COLO668 (cell line): ENCODE data around the gene WDFY1.
"Not testable (repeated sequence)": the region's sequence is repeated elsewhere in the genome, so short reads cannot be mapped to it uniquely, and the experiment has no call there.

Experiments
- DNase-seq: peaks from one replicate; lab custom pipeline; 2025; ENCODE audit not compliant: unreplicated experiment; lab: John Stamatoyannopoulos, UW

WDFY1 gene

DNA sequence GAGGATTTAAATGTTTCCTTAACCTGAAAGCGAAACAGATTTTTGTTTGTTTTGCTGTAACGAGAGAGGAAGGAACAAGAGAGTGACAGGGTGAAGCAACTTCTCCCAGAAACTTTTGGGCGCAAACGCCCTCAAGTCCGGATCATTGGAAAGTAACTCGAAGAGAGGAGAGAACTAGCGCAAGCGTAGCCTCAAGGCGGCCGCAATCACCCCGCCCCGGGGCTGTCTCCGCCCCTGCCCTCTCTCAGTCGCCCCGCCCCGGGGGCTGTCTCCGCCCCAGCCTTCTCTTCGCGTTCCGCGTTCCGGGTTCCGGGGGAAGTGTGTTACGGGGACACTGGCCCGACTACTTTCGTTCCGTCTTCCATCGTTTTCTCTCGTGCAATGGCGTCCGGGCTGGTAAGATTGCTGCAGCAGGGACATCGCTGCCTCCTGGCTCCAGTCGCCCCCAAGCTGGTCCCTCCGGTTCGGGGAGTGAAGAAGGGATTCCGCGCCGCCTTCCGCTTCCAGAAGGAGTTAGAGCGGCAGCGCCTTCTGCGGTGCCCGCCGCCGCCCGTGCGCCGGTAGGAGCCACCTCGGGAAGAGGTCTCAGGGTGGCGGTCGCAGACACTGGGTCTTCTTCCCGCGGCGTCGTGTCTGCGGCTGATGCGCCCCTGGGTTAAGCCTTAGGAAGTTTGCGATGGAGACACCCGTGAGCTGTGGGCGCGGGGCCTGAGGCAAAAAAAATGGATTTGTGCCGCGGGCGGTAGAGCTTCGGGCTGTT, 12.1 kb upstream of the WDFY1 start, which contains the start of gene MRPL44:
TSS of gene MRPL44 (plus strand) at position 372 of the 760 bp plus-strand sequence. CDS start at position 382, 10 bp downstream.
- DNase-seq: peak; percentile 97

DNA sequence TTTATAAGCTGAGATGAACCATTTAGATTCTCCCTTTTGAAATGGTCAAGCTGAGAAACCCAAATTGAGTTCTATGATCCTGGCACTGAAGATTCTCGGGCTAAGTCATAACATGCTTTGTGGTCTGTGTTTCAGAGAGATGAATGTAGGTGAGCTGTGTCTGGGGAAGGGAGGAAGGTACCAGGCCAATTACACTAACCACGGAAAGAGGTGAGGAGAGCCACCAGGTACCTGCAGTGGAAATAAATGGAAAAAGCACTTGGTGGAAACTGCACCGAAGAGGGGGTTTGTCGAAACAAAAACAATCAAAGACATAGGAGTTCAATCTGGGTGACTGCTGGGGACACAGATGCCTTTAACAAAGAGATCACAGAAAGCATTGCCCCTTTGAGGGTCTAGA, 11.2 kb upstream of the WDFY1 start:
- no peak for DNase-seq

DNA sequence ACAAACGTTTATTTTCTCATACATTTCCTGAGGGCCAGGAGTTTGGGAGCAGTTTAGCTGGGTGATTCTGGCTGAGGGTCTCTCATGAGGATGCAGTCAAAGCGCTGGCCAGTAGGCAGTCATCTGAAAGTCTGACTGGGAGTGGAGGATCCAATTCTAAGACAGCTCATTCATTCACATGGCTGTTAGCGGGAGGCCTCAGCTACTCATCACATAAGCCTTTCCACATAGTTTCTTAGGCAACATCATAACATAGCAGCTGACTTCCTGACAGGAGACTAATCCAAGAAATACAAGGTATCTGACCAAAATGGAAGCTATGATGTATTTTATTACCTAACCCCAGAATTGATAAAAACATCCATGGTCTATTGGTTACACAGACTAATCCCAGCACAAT, 9.3 kb upstream of the WDFY1 start:
- no peak for DNase-seq

DNA sequence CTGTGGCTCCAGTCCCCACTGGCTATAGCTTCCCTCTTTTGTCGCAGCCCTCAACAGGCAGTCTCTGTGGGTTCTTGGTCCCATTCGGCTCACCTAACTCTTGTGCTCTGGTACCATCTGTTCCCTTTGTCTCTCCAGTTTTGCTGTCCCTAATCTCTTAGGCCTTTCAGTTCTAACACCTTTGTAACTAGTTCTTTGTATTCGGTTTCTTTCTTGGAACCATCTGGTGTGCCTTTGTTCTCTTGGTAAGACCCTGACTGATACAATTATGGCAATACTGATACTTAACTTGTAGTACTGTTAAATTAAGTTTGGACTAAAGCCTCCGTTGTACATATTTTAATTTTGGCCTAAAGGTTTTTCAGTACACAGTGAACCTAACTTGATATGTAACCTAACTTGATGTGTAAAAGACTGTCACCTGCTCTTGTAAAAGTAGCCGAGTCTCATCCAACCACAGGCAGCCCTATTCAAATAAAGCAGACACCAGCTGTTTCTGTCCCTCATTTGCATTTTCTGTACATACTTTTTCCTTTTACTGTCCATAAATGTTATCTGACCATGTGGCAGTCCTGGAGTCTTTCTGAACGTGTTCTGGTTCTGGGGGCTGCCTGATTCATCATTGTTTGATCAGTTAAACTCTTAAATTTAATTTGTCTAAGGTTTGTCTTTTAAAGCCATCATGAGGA, 7.3 kb upstream of the WDFY1 start:
- peak; percentile 18 for DNase-seq

DNA sequence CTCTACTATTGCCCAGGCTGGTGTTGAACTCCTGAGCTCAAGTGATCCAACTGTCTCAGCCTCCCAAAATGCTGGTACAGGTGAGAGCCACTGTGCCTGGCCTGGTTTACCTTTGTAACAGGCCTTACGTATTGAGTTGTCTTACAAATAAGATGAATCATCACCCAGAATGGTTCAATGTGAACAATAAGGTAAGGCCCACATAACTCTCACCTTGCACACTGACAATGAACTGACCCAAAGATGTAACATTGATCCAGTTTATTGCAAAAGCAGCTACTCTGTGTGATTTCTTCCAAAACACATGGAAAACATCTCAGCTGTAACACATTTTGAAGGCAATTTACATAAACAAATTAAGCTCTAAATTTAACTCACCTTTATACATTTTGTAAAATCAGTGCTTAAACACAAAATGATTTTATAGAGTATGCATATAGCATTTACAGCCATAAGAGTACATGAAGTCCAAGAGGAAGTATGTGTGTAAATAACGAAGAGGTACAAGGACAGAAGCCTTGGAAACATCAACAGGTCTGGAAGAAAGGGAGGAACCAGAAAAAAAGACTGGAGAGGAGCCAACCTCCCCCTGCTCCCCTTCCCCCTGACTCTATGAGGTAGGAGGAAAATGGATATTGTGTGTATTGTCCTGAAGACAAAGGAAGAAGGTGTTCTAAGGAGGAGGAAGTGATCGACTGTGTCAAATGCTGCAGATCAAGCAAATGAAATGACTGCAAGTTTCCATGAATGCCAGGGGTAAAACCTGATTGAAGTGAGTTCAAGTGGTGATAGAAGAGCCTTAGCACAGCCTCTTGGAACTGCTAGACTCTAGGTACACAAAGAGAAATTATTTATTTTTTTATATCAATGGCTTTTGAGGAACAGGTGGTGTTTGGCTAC, 5.6 kb upstream of the WDFY1 start:
- no peak for DNase-seq

DNA sequence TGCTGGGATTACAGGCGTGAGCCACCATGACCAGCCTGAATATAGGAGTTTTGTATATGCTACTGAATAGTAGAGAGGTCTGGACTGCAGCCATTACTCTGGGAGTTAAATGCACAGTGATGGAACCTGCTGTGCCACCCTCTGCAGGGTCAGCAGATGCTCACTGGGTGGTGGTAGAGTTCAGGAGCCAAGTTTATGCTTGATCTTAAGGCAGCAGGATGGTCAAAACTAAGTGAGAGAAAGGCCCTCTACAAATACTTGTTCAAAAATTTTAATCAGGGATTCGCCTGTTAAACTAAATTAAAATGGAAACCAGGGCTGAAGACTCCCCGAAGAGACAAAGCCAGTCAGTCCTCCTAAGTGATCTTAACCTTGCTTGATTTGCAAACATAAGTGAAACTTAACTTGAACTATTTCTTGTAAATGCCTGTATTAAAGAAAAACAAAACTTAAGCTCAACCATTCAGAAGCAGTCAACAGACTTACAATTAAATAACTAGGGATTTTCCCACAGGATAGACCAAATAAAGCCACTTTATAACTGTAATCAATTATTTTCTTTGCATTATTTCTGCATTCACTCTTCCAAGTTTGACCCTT, 4.2 kb upstream of the WDFY1 start:
- DNase-seq: no peak

DNA sequence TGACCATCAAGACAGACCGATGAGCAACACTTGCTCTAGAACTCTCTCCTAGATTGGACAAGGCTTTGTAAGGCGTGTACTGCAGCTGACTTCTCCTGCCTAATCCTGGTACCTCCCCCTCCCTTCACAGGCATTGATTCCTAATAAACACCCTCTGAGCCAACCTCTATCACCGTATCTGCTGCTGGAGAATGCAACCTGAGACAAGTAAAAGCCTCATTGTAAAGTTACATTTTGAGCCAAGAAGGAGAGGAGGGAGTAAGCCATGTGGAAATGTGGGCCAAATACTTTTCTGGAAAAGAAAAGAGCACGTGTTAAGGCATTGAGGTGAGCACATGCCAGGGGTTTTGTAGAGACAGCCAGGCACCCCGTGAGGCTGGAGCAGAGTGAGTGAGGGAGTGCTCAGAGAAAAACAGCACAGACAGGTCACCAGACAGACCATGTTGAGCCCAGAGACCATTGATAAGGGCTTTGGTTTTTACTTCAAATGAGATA, 2.6 kb upstream of the WDFY1 start:
- DNase-seq: no peak

DNA sequence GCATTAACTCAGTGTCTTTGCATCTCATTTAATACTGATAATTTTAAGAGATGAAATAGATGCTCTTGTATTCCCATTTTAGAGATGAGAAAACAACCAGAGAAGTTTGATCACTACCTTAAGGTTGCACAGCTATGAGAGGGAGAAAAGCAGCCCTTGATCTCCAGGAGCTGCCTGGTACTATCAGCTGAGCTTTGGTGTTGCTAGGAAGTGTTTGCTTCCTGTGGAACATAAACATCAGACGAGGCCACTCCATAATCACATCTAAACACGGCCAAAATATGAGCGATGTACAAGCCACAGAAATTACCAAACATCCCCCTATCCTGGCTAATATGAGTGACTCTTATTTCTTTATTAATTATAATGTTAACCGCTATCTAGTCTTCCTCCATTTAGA, 620 bp upstream of the WDFY1 start:
- DNase-seq: no peak

DNA sequence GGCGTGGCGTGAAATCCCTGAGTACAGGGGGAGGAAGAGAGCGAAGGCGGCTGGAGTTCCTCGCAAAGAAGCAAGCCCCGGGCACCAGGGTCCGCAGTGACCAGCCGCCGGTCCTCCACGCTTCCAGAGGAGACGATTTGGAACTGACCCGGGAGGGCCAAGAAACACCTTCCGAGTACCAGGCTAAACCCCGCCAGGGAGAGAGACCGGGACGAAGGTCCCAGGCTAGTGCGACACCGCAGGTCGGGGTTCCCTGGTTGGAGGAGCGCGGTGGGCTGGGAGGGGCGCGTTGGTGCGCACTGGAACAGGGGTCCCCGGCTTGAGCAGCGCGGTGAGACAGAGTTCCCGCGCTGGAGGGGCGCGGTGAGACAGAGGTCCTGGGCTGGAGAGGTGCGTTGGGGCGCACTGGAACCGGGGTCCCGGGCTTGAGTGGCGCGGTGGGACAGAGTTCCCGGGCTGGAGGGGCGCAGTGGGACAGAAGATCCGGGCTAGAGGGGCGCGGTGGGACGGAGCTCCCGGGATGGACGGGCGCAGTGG, 901 bp downstream of the WDFY1 start:
- no peak for DNase-seq

DNA sequence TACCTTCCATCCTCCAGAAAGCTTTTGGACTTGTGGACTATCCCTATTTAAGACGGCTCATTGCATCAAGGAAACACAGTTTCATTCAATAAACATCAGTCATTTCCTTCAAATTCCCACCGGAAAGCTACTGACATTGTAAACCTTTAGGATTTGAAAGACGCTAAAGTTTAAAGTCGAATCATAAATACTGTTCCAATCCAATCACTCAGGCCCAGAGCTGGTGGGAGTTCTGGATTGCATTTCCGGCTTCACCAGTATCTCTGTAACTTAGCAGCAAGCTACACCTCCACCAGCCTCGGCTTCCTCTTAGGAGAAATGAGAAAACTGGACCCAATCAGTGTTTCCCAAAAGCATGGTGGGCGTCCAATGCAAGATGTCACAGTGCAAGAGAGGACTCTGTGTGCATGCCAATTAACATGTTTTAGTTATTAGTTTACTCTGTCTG, 1.6 kb downstream of the WDFY1 start:
- no peak for DNase-seq

DNA sequence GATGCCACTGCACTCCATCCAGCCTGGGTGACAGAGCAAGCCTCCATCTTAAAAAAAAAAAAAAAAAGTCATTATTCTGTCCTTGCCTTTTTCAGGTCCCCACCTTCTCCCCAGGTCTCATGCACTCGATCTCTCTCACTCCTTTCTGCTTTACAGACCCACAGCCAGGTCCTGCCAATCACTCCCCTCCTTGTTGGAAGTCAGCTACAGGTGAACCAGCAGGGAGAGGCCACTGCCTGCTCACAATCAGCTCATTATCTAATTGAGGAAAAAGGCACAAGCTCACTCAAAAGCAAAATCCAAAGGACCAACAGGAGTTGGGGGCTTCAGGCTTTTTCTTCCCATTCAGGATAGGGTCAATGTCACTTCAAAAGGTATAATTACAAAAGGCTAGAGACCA, 2.0 kb downstream of the WDFY1 start:
- no peak for DNase-seq

DNA sequence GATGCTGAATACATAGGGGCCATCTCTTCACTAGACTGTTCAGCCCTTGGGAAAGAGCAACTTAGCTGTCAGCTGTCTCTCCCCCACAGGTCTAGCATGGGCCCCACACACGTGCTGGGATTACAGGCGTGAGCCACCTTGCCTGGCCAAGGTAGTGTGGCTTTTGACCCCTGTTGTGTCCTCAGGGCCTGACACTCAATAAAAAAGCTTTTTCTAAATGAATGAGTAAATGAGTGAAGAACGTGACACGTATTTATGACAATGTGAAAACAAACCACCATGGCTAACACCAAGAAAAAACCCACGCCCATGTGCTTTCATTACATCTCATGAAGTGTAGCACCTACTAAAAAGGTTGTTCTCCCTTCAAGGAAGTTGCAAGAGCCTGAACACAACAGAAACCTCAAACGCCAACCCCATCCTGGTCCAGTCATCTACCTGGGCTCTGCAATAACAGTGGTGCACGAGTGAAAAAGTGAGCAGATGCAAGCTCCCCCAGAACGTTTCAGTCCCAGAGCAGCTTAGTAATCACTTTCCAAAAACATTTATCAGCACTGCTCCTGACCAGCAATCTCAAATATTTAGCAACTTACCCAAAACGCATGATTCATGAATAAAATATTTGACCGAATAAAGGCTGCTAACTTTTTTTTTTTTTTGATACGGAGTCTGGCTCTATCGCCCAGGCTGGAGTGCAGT, 3.4 kb downstream of the WDFY1 start:
- DNase-seq: no peak

DNA sequence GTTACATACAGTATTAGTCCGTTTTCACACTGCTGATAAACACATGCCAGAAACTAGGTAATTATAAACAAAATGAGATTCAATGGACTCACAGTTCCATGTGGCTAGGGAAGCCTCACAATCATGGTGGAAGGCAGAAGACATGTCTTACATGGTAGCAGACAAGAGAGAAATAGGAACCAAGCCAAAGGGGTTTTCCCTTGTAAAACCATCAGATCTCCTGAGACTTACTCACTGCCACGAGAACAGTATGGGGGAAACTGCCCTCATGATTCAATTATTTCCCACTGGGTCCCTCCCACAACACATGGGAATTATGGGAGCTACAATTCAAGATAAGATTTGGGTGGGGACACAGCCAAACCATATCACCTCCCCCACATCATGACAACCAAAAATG, 5.7 kb downstream of the WDFY1 start:
- DNase-seq: not testable (repeated sequence)

DNA sequence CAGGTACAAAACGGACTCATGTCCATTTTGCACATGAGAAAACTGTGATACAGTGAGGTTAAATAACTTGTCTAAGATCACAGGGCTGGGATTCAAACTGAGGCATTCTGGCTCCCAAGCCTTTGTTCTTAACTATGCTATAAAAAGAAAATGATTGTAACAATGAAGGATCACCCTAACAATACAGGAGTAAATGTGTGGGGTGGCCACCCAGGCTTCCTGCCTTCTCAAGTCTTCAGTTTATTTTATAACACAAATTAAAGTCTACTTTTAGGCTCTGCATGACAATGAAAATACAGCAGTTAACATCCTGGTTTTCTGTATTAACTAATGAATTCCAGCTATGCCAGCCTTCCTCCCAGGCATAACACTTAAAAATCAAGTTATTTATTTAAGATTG, 7.6 kb downstream of the WDFY1 start:
- DNase-seq: no peak

DNA sequence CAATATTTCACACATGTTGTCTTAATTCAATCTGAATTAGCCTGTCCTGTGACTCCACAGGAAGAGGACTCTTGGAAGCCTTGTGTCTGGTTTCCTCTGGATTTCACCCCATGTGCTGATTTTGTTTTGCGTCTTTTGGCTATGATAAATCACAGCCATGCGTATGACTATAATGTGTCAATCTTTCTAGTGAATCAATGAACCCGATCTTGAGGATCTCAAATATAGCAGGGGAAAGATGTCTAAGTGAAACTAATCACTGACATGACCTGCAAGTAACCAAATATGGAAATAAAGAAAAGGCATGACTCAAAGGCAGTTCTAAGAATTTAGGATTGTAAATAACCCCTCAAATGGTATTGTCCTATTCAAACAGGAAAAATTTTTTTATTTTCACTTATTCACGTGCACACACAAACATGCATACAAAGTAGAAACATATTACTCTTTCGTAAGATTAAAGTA, 8.2 kb downstream of the WDFY1 start:
- no peak for DNase-seq

DNA sequence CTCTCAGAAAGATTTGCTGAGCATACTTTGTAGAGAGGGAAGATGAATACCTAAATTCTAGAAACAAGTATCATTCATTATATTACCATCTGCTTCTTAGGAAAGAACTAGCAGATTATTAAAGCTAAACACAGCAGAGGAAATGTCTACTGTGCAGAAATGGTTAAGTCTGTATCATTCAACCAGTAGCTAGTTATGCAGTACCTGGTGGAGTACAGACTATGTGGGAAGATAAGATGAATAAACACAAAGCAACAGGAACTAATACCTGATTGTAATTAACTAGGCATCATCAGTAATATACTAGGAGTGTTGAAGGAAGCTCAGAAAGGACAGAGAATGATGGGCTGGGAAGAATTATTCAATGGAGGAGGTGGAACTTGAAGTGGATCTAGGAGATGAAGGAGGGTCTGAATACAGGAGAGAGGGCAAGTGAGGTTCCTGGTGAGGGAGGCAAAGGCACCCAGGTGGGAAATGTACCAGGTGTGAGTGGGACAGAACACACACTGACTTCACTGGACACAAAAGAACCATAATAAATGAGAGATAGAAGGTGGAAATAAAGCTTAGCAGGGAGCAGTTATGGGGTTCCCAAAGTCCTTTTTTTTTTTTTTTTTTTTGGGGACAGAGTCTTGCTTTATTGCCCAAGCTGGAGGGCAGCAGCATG, 9.5 kb downstream of the WDFY1 start:
- DNase-seq: no peak

DNA sequence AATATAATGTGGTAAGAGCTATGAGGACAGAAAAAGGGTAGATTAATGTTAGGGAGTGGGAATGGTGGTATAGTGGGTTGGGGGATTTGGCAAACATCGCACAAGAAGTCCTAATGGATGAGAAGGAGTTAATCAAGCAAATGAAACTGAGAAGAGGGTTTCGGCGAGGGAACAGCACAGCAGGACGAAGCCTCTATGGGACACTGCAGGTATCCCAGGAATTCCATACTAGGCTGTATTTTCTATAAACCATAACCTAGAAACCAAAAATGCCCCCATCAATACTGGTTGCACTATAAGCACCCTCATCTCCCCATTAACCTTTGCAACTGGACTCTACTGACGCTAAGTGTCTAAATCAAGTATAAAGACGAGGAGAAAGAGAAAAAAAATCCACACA, 10.3 kb downstream of the WDFY1 start:
- DNase-seq: no peak

DNA sequence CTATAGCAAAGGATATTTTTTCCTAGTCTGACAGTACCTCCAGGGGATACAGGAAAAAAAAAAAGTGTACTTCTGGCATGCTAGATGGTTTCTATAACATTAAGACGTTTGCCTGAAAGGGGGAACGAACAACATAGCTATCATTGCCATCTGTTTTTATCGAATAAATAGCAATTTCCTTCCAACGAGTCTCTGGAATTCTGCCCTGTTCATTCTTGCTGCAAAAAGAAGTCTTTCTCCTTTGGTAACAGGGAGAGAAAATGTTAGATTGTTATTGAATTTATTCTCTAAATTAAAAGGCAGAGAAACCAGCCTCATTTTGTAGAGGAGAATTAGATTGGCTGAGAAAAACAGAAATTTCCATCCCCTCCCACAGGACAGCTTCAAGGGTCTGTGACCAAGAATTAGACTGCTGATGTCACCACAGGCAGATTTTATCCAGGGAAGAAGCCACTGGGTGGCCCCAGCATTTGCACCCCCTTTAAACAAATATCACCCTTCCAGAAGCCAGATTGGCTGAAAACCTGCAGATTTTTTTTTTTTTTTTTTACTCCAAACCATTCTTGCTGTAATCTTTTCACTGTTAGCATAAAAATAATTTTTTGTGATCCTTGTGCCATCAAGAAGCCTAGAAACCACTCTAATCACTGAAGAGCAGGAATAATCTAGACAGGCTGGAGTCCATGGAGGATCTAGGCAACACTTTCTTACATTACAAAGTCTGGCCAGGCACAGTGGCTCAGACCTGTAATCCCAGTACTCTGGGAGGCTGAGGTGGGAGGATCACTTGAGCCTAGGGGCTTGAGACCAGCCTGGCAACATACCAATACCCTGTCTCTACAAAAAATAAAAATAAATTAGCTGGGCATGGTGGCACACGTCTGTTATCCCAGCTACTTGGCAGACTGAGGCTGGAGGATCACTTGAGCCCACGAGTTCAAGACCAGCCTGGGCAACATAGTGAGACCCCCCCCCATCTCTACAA, 12.0 kb downstream of the WDFY1 start:
- DNase-seq: no peak
